CD4-positive, CD25-positive, alpha-beta regulatory T cell (primary cell): Measurements from ENCODE around the gene CYYR1. TPM values are rescaled to one million over a fixed set of nuclear protein-coding genes. Genes with fewer than 3 reads are reported as not detected.

Source experiments
- ATAC-seq, 2 donors: fragments of 150-1000 bp; cut with Tn5 transposase; one replicate each; pipeline ENCODE4 v1.10.0; 2021; ENCODE audit warnings: low read depth in 2 of 2, moderate number of reproducible peaks in 2 of 2, moderate library complexity in 1 of 2
- DNase-seq, 3 donors: peaks; one replicate each; pipeline versions ENCODE4 v3.0.0 to v3.0.0-alpha.2; 2012 to 2022; ENCODE audit warnings: mixed read lengths in 1 of 3
- H3K27ac ChIP-seq: one replicate; pipeline ENCODE4 v1.7.0; 2013; ENCODE audit warnings: mild to moderate bottlenecking, low read length; ENCODE audit not compliant: insufficient read depth, poor library complexity, severe bottlenecking
- H3K27me3 ChIP-seq: one replicate; pipeline ENCODE4 v1.7.0; 2013; ENCODE audit warnings: low read length; ENCODE audit not compliant: control insufficient read depth, insufficient read depth
- H3K36me3 ChIP-seq: one replicate; pipeline ENCODE4 v1.7.0; 2013; ENCODE audit warnings: mild to moderate bottlenecking, low read length, moderate library complexity; ENCODE audit not compliant: control insufficient read depth, insufficient read depth
- H3K4me1 ChIP-seq: 2 replicates; pipeline ENCODE4 v1.7.0; 2013; ENCODE audit warnings: mild to moderate bottlenecking, low read length; ENCODE audit not compliant: insufficient read depth, control insufficient read depth, poor library complexity, severe bottlenecking
- H3K4me3 ChIP-seq: one replicate; pipeline ENCODE4 v1.7.0; 2013; ENCODE audit warnings: low read depth, mild to moderate bottlenecking, low read length, moderate library complexity
- H3K9me3 ChIP-seq, 2 experiments: 1 replicate in 1 of 2; 2 replicates in 1 of 2; pipeline ENCODE4 v1.7.0; 2013; ENCODE audit warnings: low read length in 2 of 2, mild to moderate bottlenecking in 1 of 2, moderate library complexity in 1 of 2; ENCODE audit not compliant: control insufficient read depth in 2 of 2
- H3K27ac Mint-ChIP-seq, 3 donors: one replicate each; pipeline ENCODE4 v1.8.0; 2020 to 2022; ENCODE audit warnings: mild to moderate bottlenecking in 3 of 3, mixed read lengths in 3 of 3, moderate library complexity in 2 of 3
- H3K27me3 Mint-ChIP-seq: one replicate; pipeline ENCODE4 v1.8.0; 2022; ENCODE audit warnings: mild to moderate bottlenecking, mixed read lengths
- H3K36me3 Mint-ChIP-seq: one replicate; pipeline ENCODE4 v1.8.0; 2020; ENCODE audit warnings: mixed read lengths
- H3K4me1 Mint-ChIP-seq, 4 donors: one replicate each; pipeline ENCODE4 v1.8.0; 2020 to 2022; ENCODE audit warnings: mixed read lengths in 4 of 4, mild to moderate bottlenecking in 1 of 4
- H3K4me3 Mint-ChIP-seq, 4 donors: one replicate each; pipeline ENCODE4 v1.8.0; 2020 to 2022; ENCODE audit warnings: mild to moderate bottlenecking in 4 of 4, mixed read lengths in 4 of 4, moderate library complexity in 3 of 4
- H3K9me3 Mint-ChIP-seq, 7 donors: one replicate each; pipeline ENCODE4 v1.8.0; 2020 to 2022; ENCODE audit warnings: mixed read lengths in 7 of 7, mild to moderate bottlenecking in 3 of 7, moderate library complexity in 2 of 7
- polyA plus RNA-seq, 4 donors: library from polyadenylated mRNA; unstranded; fragments of 300-500 nt; fragmentation: Illumina TruSeq; gene quantifications; one replicate each; pipeline ENCODE4 v1.2.3, GENCODE V29; 2021
- total RNA-seq: library from RNA; stranded (reverse); gene quantifications from one replicate; pipeline ENCODE4 v1.2.3, GENCODE V29; 2022

The CYYR1 gene
- total and polyA plus RNA-seq, 5 donors from 2014 or later: not detected

- H3K4me1 ChIP-seq: no peaks in the 10 kb centered on the region
- H3K27me3 Mint-ChIP-seq: no peaks in the 10 kb centered on the region
- no peak overlapping the region for H3K27ac ChIP-seq
- ATAC-seq: no peak
- H3K27ac Mint-ChIP-seq: no peak overlapping the region
- no peak overlapping the region for H3K4me3 Mint-ChIP-seq
- H3K9me3 ChIP-seq: peaks cover 0 to 3% of the 10 kb centered on the region in 2 experiments
- H3K27me3 ChIP-seq: no peaks in the 10 kb centered on the region
- H3K4me3 ChIP-seq: no peak overlapping the region
- H3K36me3 Mint-ChIP-seq: no peaks in the 10 kb centered on the region
- no peaks in the 10 kb centered on the region for H3K9me3 Mint-ChIP-seq
- H3K4me1 Mint-ChIP-seq: no peaks in the 10 kb centered on the region
- no peak for DNase-seq
- no peaks in the 10 kb centered on the region for H3K36me3 ChIP-seq
These were observed 44.2 kb downstream of the CYYR1 start for GRCh38 chr21:26528882-26529281.

GRCh38 chr21:26522704-26523103, 50.4 kb downstream of the CYYR1 start:
- no peaks in the 10 kb centered on the region for H3K9me3 ChIP-seq
- H3K27ac Mint-ChIP-seq: no peak overlapping the region
- no peaks in the 10 kb centered on the region for H3K27me3 Mint-ChIP-seq
- no peaks in the 10 kb centered on the region for H3K27me3 ChIP-seq
- H3K4me3 ChIP-seq: no peak overlapping the region
- no peaks in the 10 kb centered on the region for H3K4me1 ChIP-seq
- DNase-seq (no peak), ATAC-seq (no peak)
- H3K36me3 ChIP-seq: no peaks in the 10 kb centered on the region
- H3K27ac ChIP-seq: no peak overlapping the region
- no peak overlapping the region for H3K4me3 Mint-ChIP-seq
- no peaks in the 10 kb centered on the region for H3K4me1 Mint-ChIP-seq
- peaks cover 0 to 9% (median 2%) of the 10 kb centered on the region in 7 donors for H3K9me3 Mint-ChIP-seq
- no peaks in the 10 kb centered on the region for H3K36me3 Mint-ChIP-seq

- no peak for ATAC-seq
- DNase-seq: no peak
- Mint-ChIP-seq H3K36me3 (no peaks in the 10 kb centered on the region), H3K4me1 (no peaks in the 10 kb centered on the region), H3K27me3 (no peaks in the 10 kb centered on the region), H3K9me3 (peaks cover 0 to 10% (median 3%) of the 10 kb centered on the region in 7 donors), H3K27ac (no peak overlapping the region), H3K4me3 (no peak overlapping the region)
- Histone ChIP-seq H3K27ac (no peak overlapping the region), H3K9me3 (no peaks in the 10 kb centered on the region), H3K27me3 (no peaks in the 10 kb centered on the region), H3K4me3 (no peak overlapping the region), H3K36me3 (no peaks in the 10 kb centered on the region), H3K4me1 (no peaks in the 10 kb centered on the region)
These were observed 53.9 kb downstream of the CYYR1 start for GRCh38 chr21:26519142-26519541.

- no peaks in the 10 kb centered on the region for H3K4me1 ChIP-seq
- Mint-ChIP-seq H3K4me1 (no peaks in the 10 kb centered on the region), H3K27me3 (no peaks in the 10 kb centered on the region), H3K4me3 (no peak overlapping the region), H3K36me3 (no peaks in the 10 kb centered on the region), H3K9me3 (peaks cover 0 to 12% (median 4%) of the 10 kb centered on the region in 7 donors), H3K27ac (no peak overlapping the region)
- no peak overlapping the region for H3K27ac ChIP-seq
- no peaks in the 10 kb centered on the region for H3K9me3 ChIP-seq
- DNase-seq (no peak), ATAC-seq (no peak)
- H3K36me3 ChIP-seq: no peaks in the 10 kb centered on the region
- H3K4me3 ChIP-seq: no peak overlapping the region
- no peaks in the 10 kb centered on the region for H3K27me3 ChIP-seq
These were observed 57.8 kb downstream of the CYYR1 start for GRCh38 chr21:26515257-26515656.

GRCh38 chr21:26513212-26513611, 59.9 kb downstream of the CYYR1 start:
- Mint-ChIP-seq H3K27me3 (no peaks in the 10 kb centered on the region), H3K4me1 (no peaks in the 10 kb centered on the region), H3K36me3 (no peaks in the 10 kb centered on the region), H3K9me3 (peaks cover 0 to 7% (median 4%) of the 10 kb centered on the region in 7 donors), H3K4me3 (no peak overlapping the region), H3K27ac (no peak overlapping the region)
- ATAC-seq (no peak), DNase-seq (no peak)
- no peaks in the 10 kb centered on the region for H3K27me3 ChIP-seq
- H3K36me3 ChIP-seq: no peaks in the 10 kb centered on the region
- H3K27ac ChIP-seq: no peak overlapping the region
- no peaks in the 10 kb centered on the region for H3K4me1 ChIP-seq
- no peaks in the 10 kb centered on the region for H3K9me3 ChIP-seq
- H3K4me3 ChIP-seq: no peak overlapping the region

- peaks cover 0 to 6% (median 1%) of the 10 kb centered on the region in 7 donors for H3K9me3 Mint-ChIP-seq
These were observed 60.4 kb downstream of the CYYR1 start for GRCh38 chr21:26512664-26513063.

GRCh38 chr21:26508903-26509302, 64.2 kb downstream of the CYYR1 start:
- Mint-ChIP-seq H3K4me1 (no peaks in the 10 kb centered on the region), H3K9me3 (peaks cover 0 to 5% (median 2%) of the 10 kb centered on the region in 7 donors), H3K4me3 (no peak overlapping the region), H3K27ac (no peak overlapping the region), H3K27me3 (no peaks in the 10 kb centered on the region), H3K36me3 (no peaks in the 10 kb centered on the region)
- H3K4me1 ChIP-seq: no peaks in the 10 kb centered on the region
- DNase-seq (no peak), ATAC-seq (no peak)
- H3K27ac ChIP-seq: no peak overlapping the region
- no peaks in the 10 kb centered on the region for H3K36me3 ChIP-seq
- H3K9me3 ChIP-seq: no peaks in the 10 kb centered on the region
- H3K4me3 ChIP-seq: no peak overlapping the region
- H3K27me3 ChIP-seq: no peaks in the 10 kb centered on the region

More at GRCh38 chr21:26512664-26513063, 60.4 kb downstream of the CYYR1 start:
- no peak for ATAC-seq
- Histone ChIP-seq H3K4me3 (no peak overlapping the region), H3K36me3 (no peaks in the 10 kb centered on the region), H3K27ac (no peak overlapping the region), H3K27me3 (no peaks in the 10 kb centered on the region), H3K4me1 (no peaks in the 10 kb centered on the region), H3K9me3 (no peaks in the 10 kb centered on the region)
- Mint-ChIP-seq H3K4me3 (no peak overlapping the region), H3K27me3 (no peaks in the 10 kb centered on the region), H3K36me3 (no peaks in the 10 kb centered on the region), H3K27ac (no peak overlapping the region), H3K4me1 (no peaks in the 10 kb centered on the region)
- DNase-seq: no peak

GRCh38 chr21:26506956-26507355, 66.1 kb downstream of the CYYR1 start:
- ATAC-seq (no peak), DNase-seq (no peak)
- Mint-ChIP-seq H3K4me1 (no peaks in the 10 kb centered on the region), H3K9me3 (peaks cover 0 to 5% (median 1%) of the 10 kb centered on the region in 7 donors), H3K27ac (no peak overlapping the region), H3K27me3 (no peaks in the 10 kb centered on the region), H3K36me3 (no peaks in the 10 kb centered on the region), H3K4me3 (no peak overlapping the region)
- no peak overlapping the region for H3K27ac ChIP-seq
- H3K4me3 ChIP-seq: no peak overlapping the region
- H3K9me3 ChIP-seq: no peaks in the 10 kb centered on the region
- no peaks in the 10 kb centered on the region for H3K36me3 ChIP-seq
- no peaks in the 10 kb centered on the region for H3K4me1 ChIP-seq
- no peaks in the 10 kb centered on the region for H3K27me3 ChIP-seq
